RWPE1 (cell line): Measurements from ENCODE around the gene FDXR.

Source experiments
- CTCF ChIA-PET: fragments of 350-600 bp; sonication (Branson Sonifier 250); formaldehyde crosslinking; extraction: SDS; loops from one replicate; lab custom pipeline; 2021; lab: Yijun Ruan, JAX
- POLR2A ChIA-PET: fragments of 400-600 bp; formaldehyde crosslinking; extraction: SDS; loops from one replicate; lab custom pipeline; 2020; ENCODE audit warnings: antibody characterized with exemption; ENCODE audit not compliant: low non-redundant PET; lab: Yijun Ruan, JAX
- DNase-seq: peaks from one replicate; pipeline ENCODE4 v3.0.0; 2012; ENCODE audit warnings: low spot score
- H3K27ac ChIP-seq: fragments of 450-650 bp; 2 replicates; pipeline ENCODE4 v1.5.1; 2017
- TF ChIP-seq, protein P1 (sequence below): fragments of 450-650 bp; conservative IDR thresholded peaks from 2 replicates; pipeline ENCODE4 v1.5.1; 2017; ENCODE audit warnings: low read depth, mild to moderate bottlenecking

Gene FDXR

DNA sequence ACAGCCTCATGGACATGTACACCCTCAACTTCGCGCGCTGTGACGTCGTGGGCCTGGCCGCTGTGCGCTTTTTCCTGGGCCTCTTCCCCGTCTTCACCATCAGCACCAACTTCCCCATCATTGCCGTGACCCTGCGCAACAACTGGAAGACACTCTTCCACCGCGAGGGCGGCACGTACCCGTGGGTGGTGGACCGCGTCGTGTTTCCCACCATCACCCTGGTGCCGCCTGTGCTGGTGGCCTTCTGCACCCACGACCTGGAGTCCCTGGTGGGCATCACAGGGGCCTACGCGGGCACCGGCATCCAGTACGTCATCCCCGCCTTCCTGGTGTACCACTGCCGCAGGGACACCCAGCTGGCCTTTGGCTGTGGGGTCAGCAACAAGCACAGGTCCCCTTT lies 36.6 kb downstream of the FDXR start:
- DNase-seq: no peak
- ChIA-PET POLR2A (no interaction called here), CTCF (no interaction called here)
- no peak overlapping the region for H3K27ac ChIP-seq
- TF ChIP-seq, protein P1, sequence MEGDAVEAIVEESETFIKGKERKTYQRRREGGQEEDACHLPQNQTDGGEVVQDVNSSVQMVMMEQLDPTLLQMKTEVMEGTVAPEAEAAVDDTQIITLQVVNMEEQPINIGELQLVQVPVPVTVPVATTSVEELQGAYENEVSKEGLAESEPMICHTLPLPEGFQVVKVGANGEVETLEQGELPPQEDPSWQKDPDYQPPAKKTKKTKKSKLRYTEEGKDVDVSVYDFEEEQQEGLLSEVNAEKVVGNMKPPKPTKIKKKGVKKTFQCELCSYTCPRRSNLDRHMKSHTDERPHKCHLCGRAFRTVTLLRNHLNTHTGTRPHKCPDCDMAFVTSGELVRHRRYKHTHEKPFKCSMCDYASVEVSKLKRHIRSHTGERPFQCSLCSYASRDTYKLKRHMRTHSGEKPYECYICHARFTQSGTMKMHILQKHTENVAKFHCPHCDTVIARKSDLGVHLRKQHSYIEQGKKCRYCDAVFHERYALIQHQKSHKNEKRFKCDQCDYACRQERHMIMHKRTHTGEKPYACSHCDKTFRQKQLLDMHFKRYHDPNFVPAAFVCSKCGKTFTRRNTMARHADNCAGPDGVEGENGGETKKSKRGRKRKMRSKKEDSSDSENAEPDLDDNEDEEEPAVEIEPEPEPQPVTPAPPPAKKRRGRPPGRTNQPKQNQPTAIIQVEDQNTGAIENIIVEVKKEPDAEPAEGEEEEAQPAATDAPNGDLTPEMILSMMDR: no peak

DNA sequence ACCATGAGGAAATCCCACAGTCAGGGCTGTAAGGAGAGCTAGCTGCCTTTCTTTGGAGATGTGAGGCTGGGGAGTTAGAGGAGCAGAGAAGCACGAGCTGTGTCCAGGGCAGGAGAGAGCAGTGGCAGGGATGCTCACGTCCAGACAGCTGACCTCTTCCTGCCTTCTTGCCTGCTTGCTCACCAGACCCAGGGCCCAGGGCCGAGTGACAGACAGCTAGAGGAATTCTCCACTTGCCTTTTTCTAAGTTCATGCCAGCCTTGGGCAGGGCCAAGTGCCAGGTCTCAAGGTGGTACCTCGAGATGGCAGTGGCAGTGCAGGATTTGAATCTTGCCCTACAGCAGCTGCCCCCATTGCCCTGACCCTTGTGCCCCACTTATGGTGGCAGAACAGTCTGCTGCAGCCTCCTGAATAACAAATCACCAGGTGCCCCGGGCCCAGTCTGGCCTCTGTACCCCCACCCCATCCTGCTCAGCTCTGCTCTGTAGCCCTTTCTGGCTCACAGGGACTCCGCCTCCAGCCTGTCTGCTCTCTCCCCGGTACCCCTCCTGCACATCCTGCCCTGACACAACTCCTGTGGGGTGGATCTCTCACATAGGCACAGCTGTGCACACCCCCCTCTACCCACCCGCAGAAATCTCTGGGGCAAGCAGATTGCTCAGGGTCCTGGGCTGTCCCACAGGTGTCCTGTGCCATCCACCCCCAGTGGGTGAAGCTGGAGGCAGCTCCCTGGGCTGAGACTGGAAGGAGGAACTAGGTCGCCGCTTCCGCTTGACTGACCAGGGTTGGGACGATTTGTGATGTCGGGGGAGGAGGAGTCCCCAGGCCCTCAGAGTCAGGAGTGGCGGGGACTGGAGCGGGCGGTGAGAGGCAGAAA lies 39.1 kb downstream of the FDXR start:
- CTCF ChIA-PET: interaction anchor here (0.6 kb wide), 1 partner anchor 200 kb away, joined by 3 read pairs; no protein-coding TSS in a partner anchor
- DNase-seq: peak; percentile 20
- H3K27ac ChIP-seq: peak overlapping the region; percentile 36
- TF ChIP-seq, protein P1: no peak
- POLR2A ChIA-PET: no interaction called here

DNA sequence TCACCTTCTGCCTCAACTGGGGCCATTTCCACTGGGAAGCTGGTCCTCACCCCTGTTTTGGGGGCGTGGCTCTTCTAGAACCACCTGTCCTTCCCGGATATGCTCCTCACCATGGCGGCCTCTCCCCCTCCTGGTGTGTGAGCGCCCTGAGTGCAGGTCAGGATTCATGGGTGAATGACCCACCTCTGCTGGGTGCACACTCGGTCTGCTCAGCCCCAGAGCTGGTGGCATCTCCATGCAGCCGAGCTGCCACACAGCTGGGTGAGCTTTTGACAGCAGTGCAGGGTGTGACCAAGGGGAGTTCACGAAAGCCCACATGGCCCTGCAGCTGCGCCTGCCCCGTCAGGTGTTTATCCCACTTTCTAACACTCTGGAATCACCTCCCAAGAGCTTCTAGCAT lies 40.4 kb downstream of the FDXR start:
- POLR2A ChIA-PET: no interaction called here
- TF ChIP-seq, protein P1: no peak
- H3K27ac ChIP-seq: no peak overlapping the region
- CTCF ChIA-PET: interaction anchor here (0.8 to 1.5 kb wide), 2 partner anchors 11 to 37 kb away, joined by 3 to 6 read pairs; no protein-coding TSS in a partner anchor
- no peak for DNase-seq

DNA sequence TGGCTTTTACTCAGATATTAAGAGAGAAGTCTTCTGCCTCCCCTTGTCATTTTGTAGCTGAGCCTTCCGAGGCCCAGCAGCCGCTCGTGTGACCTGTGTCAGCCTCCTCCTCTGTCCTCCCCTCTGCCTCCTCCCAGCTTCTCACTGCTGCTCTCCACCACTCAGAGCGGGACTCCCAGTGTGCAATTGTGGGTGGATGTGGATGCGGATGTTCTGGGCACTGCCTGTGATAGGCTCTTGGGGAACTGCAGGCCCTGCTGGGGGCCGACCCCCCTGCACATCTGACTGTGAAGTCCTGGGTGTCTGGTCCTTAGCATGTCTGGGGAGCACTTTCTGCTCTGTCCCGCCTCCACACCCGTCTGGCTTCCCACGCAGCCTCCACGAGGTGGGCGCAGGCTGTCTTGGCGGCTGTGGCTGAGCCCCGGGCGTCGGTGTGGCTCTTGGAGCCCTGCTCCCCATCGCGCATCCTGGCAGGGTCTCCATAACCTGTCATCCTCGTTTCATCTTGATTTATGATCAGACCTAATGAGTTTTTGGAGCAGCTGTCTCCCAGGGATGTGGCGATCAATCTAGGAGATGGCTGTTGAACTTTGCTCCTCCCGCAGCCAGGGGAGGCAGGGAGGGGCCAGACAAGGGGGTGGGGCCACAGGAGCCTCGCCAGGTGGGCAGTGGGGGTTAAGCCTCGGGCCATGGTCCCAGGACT lies 41.2 kb downstream of the FDXR start:
- TF ChIP-seq, protein P1: no peak
- no peak for DNase-seq
- ChIA-PET CTCF (interaction anchor here (0.8 to 1.5 kb wide), 2 partner anchors 12 to 36 kb away, joined by 3 to 6 read pairs; no protein-coding TSS in a partner anchor), POLR2A (no interaction called here)
- no peak overlapping the region for H3K27ac ChIP-seq

DNA sequence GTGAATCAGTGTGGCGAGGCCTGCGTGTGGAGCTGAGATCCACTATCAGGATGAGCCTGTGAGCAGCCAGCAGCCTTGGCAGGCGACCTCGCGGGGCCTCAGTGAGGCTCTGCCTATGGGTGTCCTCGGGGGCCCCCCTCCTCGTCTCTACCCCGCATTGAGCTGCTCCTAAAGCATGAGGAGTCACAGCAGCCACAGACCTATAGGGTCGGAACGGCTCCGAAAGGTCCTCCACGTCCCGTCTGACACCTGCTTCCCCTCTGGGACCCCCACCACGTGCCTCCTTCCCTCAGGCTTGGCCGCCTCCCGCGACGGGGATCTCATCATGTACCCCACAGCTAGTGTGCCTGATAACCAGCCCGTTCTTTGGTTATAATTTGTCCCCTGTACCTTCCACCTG lies 41.9 kb downstream of the FDXR start:
- DNase-seq: no peak
- ChIA-PET POLR2A (interaction anchor here (0.5 kb wide), 1 partner anchor 143 kb away, joined by 3 read pairs; no protein-coding TSS in a partner anchor), CTCF (interaction anchor here (0.7 kb wide), 1 partner anchor 19 kb away, joined by 3 read pairs; no protein-coding TSS in a partner anchor)
- TF ChIP-seq, protein P1: no peak
- H3K27ac ChIP-seq: no peak overlapping the region

DNA sequence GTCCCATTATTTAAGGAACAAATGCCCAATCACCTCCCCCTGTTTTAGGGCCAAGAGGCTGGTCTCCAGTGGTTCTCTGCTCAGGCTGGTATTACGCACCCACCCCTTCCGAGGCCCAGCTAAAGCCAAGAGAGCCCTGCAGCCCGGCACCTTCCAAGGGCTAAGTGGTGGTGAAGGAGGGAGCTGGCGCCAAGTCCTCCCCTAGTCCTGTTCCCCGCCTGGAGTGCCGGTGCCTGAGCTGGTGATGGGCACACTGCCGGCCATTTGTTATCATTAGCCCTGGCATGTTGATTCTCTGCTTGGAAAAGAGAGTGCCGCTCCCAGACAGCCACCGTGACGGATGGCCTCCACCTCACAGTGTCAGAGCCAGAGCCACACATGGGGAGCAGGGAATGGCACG lies 45.0 kb downstream of the FDXR start:
- TF ChIP-seq, protein P1: no peak
- POLR2A ChIA-PET: interaction anchor here (0.7 kb wide), 1 partner anchor 199 kb away, joined by 6 read pairs; no protein-coding TSS in a partner anchor
- H3K27ac ChIP-seq: no peak overlapping the region
- DNase-seq: no peak
- CTCF ChIA-PET: interaction anchor here (0.9 kb wide), 1 partner anchor 10 kb away, joined by 4 read pairs; no protein-coding TSS in a partner anchor
